Ishikawa (cell line): ENCODE measurements around the gene CEP290.

Source experiments
- CEBPB ChIP-seq: IDR thresholded peaks from 2 replicates; pipeline ENCODE4 v1.6.1; 2012
- CREB1 ChIP-seq: IDR thresholded peaks from 2 replicates; pipeline ENCODE4 v1.6.1; 2012; ENCODE audit warnings: low read depth
- EGR1 ChIP-seq: IDR thresholded peaks from 2 replicates; pipeline ENCODE4 v1.6.1; 2012
- EP300 ChIP-seq: IDR thresholded peaks from 2 replicates; pipeline ENCODE4 v1.6.1; 2012; ENCODE audit warnings: borderline replicate concordance
- FOXM1 ChIP-seq: IDR thresholded peaks from 2 replicates; pipeline ENCODE4 v1.6.1; 2012; ENCODE audit warnings: low read depth, borderline replicate concordance
- MAX ChIP-seq: IDR thresholded peaks from 2 replicates; pipeline ENCODE4 v1.6.1; 2012
- NFIC ChIP-seq: IDR thresholded peaks from 2 replicates; pipeline ENCODE4 v1.6.1; 2012
- RAD21 ChIP-seq: IDR thresholded peaks from 2 replicates; pipeline ENCODE4 v1.6.1; 2012; ENCODE audit warnings: low read depth
- REST ChIP-seq: IDR thresholded peaks from 2 replicates; pipeline ENCODE4 v1.6.1; 2012; ENCODE audit warnings: low read depth, mild to moderate bottlenecking
- TAF1 ChIP-seq: IDR thresholded peaks from 2 replicates; pipeline ENCODE4 v1.6.1; 2012; ENCODE audit warnings: low read depth, mild to moderate bottlenecking
- TCF12 ChIP-seq: IDR thresholded peaks from 2 replicates; pipeline ENCODE4 v1.6.1; 2012; ENCODE audit warnings: low read depth
- TEAD4 ChIP-seq: IDR thresholded peaks from 2 replicates; pipeline ENCODE4 v1.6.1; 2012
- USF1 ChIP-seq: IDR thresholded peaks from 2 replicates; pipeline ENCODE4 v1.6.1; 2012
- YY1 ChIP-seq: IDR thresholded peaks from 2 replicates; pipeline ENCODE4 v1.6.1; 2012; ENCODE audit warnings: low read depth
- ZBTB7A ChIP-seq: IDR thresholded peaks from 2 replicates; pipeline ENCODE4 v1.6.1; 2012; ENCODE audit warnings: low read depth

Gene CEP290

GRCh38 chr12:88093573-88093972 lies 48.3 kb downstream of the CEP290 start:
- TF ChIP-seq TCF12, result no peak
- TF ChIP-seq YY1, result no peak
- TF ChIP-seq ZBTB7A, result no peak
- no peak for TF ChIP-seq TEAD4

GRCh38 chr12:88092771-88093170 lies 49.1 kb downstream of the CEP290 start:
- TF ChIP-seq CEBPB (no peak), NFIC (no peak), RAD21 (no peak), ZBTB7A (no peak), TAF1 (no peak), REST (no peak), EGR1 (no peak), CREB1 (no peak), TCF12 (no peak), YY1 (no peak), USF1 (no peak), TEAD4 (no peak), MAX (no peak), EP300 (no peak), FOXM1 (no peak)

GRCh38 chr12:88084210-88084609 lies 57.7 kb downstream of the CEP290 start:
- no peak for TF ChIP-seq TAF1
- no peak for TF ChIP-seq RAD21
- no peak for TF ChIP-seq ZBTB7A
- no peak for TF ChIP-seq CEBPB
- no peak for TF ChIP-seq MAX
- no peak for TF ChIP-seq EGR1
- no peak for TF ChIP-seq REST
- TF ChIP-seq EP300, result no peak
- TF ChIP-seq NFIC, result no peak

- TF ChIP-seq CREB1, result no peak
- no peak for TF ChIP-seq TCF12
- TF ChIP-seq CEBPB, result no peak
- TF ChIP-seq EP300, result no peak
- TF ChIP-seq ZBTB7A, result no peak
Observed at GRCh38 chr12:88083634-88084033, 58.3 kb downstream of the CEP290 start.

GRCh38 chr12:88081247-88081646 lies 60.6 kb downstream of the CEP290 start:
- TF ChIP-seq ZBTB7A (no peak), CREB1 (no peak), YY1 (no peak), RAD21 (no peak), REST (no peak), TEAD4 (no peak)

GRCh38 chr12:88067301-88067700 lies 74.6 kb downstream of the CEP290 start:
- TF ChIP-seq REST, result no peak
- TF ChIP-seq ZBTB7A, result no peak
- TF ChIP-seq MAX, result no peak
- TF ChIP-seq EP300, result no peak
- TF ChIP-seq NFIC, result no peak
- no peak for TF ChIP-seq RAD21
- no peak for TF ChIP-seq CREB1
- no peak for TF ChIP-seq USF1
- no peak for TF ChIP-seq TAF1
- TF ChIP-seq TCF12, result no peak
- no peak for TF ChIP-seq CEBPB
- no peak for TF ChIP-seq EGR1
- no peak for TF ChIP-seq TEAD4
- TF ChIP-seq FOXM1, result no peak
- no peak for TF ChIP-seq YY1
